Medulla oblongata (tissue), 1 donor: ENCODE data around the gene GALNTL6.
A peak's percentile ranks its signal among the peaks of the same experiment; 100 is the strongest.

Source experiments
- DNase-seq: peaks from one replicate; pipeline ENCODE4 v3.0.0-alpha.2; 2015; ENCODE audit errors: extremely low spot score

The GALNTL6 gene

GRCh38 chr4:172547724-172548123, 734.5 kb downstream of the GALNTL6 start:
- no peak for DNase-seq

GRCh38 chr4:172553216-172553615, 740.0 kb downstream of the GALNTL6 start:
- DNase-seq = no peak

GRCh38 chr4:172554588-172554987, 741.4 kb downstream of the GALNTL6 start:
- DNase-seq = no peak

- DNase-seq = no peak
Measured at GRCh38 chr4:172555725-172556124, 742.5 kb downstream of the GALNTL6 start.

- peak; percentile 60 for DNase-seq
Measured at GRCh38 chr4:172573899-172574298, 760.7 kb downstream of the GALNTL6 start.

GRCh38 chr4:172578712-172579111, 765.5 kb downstream of the GALNTL6 start:
- DNase-seq = no peak

GRCh38 chr4:172584816-172585215, 771.6 kb downstream of the GALNTL6 start:
- DNase-seq = no peak

- DNase-seq = no peak
Measured at GRCh38 chr4:172596206-172596605, 783.0 kb downstream of the GALNTL6 start.

- DNase-seq = no peak
Measured at GRCh38 chr4:172599554-172599953, 786.4 kb downstream of the GALNTL6 start.

GRCh38 chr4:172601195-172601594, 788.0 kb downstream of the GALNTL6 start:
- no peak for DNase-seq

- no peak for DNase-seq
Measured at GRCh38 chr4:172619218-172619617, 806.0 kb downstream of the GALNTL6 start.

GRCh38 chr4:172619798-172620197, 806.6 kb downstream of the GALNTL6 start:
- DNase-seq = no peak

GRCh38 chr4:172628263-172628662, 815.1 kb downstream of the GALNTL6 start:
- DNase-seq = no peak

GRCh38 chr4:172630280-172630679, 817.1 kb downstream of the GALNTL6 start:
- DNase-seq = no peak

GRCh38 chr4:172631832-172632231, 818.6 kb downstream of the GALNTL6 start:
- no peak for DNase-seq

- no peak for DNase-seq
Measured at GRCh38 chr4:172648471-172648870, 835.3 kb downstream of the GALNTL6 start.

GRCh38 chr4:172649143-172649542, 835.9 kb downstream of the GALNTL6 start:
- no peak for DNase-seq

- DNase-seq = no peak
Measured at GRCh38 chr4:172650758-172651530, 837.7 kb downstream of the GALNTL6 start.

GRCh38 chr4:172651961-172652360, 838.8 kb downstream of the GALNTL6 start:
- DNase-seq = no peak

- no peak for DNase-seq
Measured at GRCh38 chr4:172652369-172652768, 839.2 kb downstream of the GALNTL6 start.

- no peak for DNase-seq
Measured at GRCh38 chr4:172653676-172654075, 840.5 kb downstream of the GALNTL6 start.

GRCh38 chr4:172654457-172654856, 841.3 kb downstream of the GALNTL6 start:
- no peak for DNase-seq

GRCh38 chr4:172656055-172656454, 842.9 kb downstream of the GALNTL6 start:
- no peak for DNase-seq

- DNase-seq = no peak
Measured at GRCh38 chr4:172657081-172657480, 843.9 kb downstream of the GALNTL6 start.
